Keratinocyte (primary cell): Measurements from ENCODE around the gene LIG4. TPM values are rescaled to one million over a fixed set of nuclear protein-coding genes. Genes with fewer than 3 reads are reported as not detected.

Experiments used
- DNase-seq: peaks from one replicate; pipeline ENCODE4 v3.0.0-alpha.2; 2011; ENCODE audit warnings: low read depth, missing footprints, low spot score
- FAIRE-seq: peaks from 2 replicates; lab custom pipeline; 2011; peaks lifted over from hg19 to GRCh38; lab: Jason Lieb, UNC
- H2AFZ ChIP-seq: 2 replicates; pipeline ENCODE4 v1.6.0; 2012; ENCODE audit warnings: low read length, control low read depth, inconsistent platforms; ENCODE audit not compliant: control insufficient read depth
- H3K27ac ChIP-seq: 2 replicates; pipeline ENCODE4 v1.5.1; 2011; ENCODE audit warnings: low read length; ENCODE audit not compliant: control insufficient read depth, insufficient read depth
- H3K27me3 ChIP-seq: 3 replicates; pipeline ENCODE4 v1.6.0; 2011; ENCODE audit warnings: low read length; ENCODE audit not compliant: control insufficient read depth, insufficient read depth; ENCODE audit errors: extremely low read depth
- H3K36me3 ChIP-seq, 2 experiments: 2 replicates in 1 of 2; 3 replicates in 1 of 2; pipeline ENCODE4 v1.5.1; 2011; ENCODE audit warnings: low read length in 2 of 2, mild to moderate bottlenecking in 1 of 2; ENCODE audit not compliant: control insufficient read depth in 2 of 2, insufficient read depth in 2 of 2; ENCODE audit errors: extremely low read depth in 1 of 2
- H3K4me1 ChIP-seq: 3 replicates; pipeline ENCODE4 v1.5.1; 2011; ENCODE audit warnings: low read length; ENCODE audit not compliant: control insufficient read depth, insufficient read depth; ENCODE audit errors: extremely low read depth
- H3K4me2 ChIP-seq: 3 replicates; pipeline ENCODE4 v1.6.0; 2011; ENCODE audit warnings: low read depth, low read length; ENCODE audit not compliant: control insufficient read depth, insufficient read depth; ENCODE audit errors: extremely low read depth
- H3K4me3 ChIP-seq, 3 experiments: fragments of 200-600 bp in 1 of 3; sonication (generic) in 1 of 3; 2 replicates in 2 of 3; 3 replicates in 1 of 3; pipeline ENCODE4 v1.5.1; 2011 to 2016; ENCODE audit warnings: low read length in 3 of 3, mild to moderate bottlenecking in 3 of 3, control low read depth in 2 of 3, inconsistent platforms in 1 of 3, low read depth in 1 of 3, mixed read lengths in 1 of 3, mixed run types in 1 of 3, moderate library complexity in 1 of 3; ENCODE audit not compliant: control insufficient read depth in 2 of 3, insufficient read depth in 2 of 3; ENCODE audit errors: extremely low read depth in 1 of 3
- H3K79me2 ChIP-seq: 2 replicates; pipeline ENCODE4 v1.6.0; 2012; ENCODE audit warnings: low read length; ENCODE audit not compliant: control insufficient read depth, insufficient read depth
- H3K9ac ChIP-seq: 3 replicates; pipeline ENCODE4 v1.6.0; 2011; ENCODE audit warnings: low read length; ENCODE audit not compliant: control insufficient read depth, insufficient read depth; ENCODE audit errors: extremely low read depth
- H3K9me1 ChIP-seq: 3 replicates; pipeline ENCODE4 v1.6.0; 2011; ENCODE audit warnings: low read length; ENCODE audit not compliant: control insufficient read depth, insufficient read depth; ENCODE audit errors: extremely low read depth
- H3K9me3 ChIP-seq: 2 replicates; pipeline ENCODE4 v1.5.1; 2012; ENCODE audit warnings: low read depth, low read length; ENCODE audit not compliant: control insufficient read depth
- H4K20me1 ChIP-seq: 3 replicates; pipeline ENCODE4 v1.6.0; 2011; ENCODE audit warnings: low read length; ENCODE audit not compliant: control insufficient read depth, insufficient read depth; ENCODE audit errors: extremely low read depth
- CTCF ChIP-seq, 3 experiments: IDR thresholded peaks in 1 of 3; conservative IDR thresholded peaks in 1 of 3; optimal IDR thresholded peaks in 1 of 3; 2 replicates in 2 of 3; 3 replicates in 1 of 3; pipeline versions ENCODE3 to v1.5.1; 2011; ENCODE audit warnings: low read length in 3 of 3, mild to moderate bottlenecking in 3 of 3, moderate library complexity in 2 of 3, control low read depth in 1 of 3, inconsistent platforms in 1 of 3; ENCODE audit not compliant: insufficient read depth in 2 of 3; ENCODE audit errors: extremely low read depth in 1 of 3
- EZH2 ChIP-seq: IDR thresholded peaks from one replicate; pipeline ENCODE4 v1.6.1; 2012; ENCODE audit warnings: inconsistent platforms, mild to moderate bottlenecking, low read length, moderate library complexity
- dilution Hi-C: fragments of 300-500 bp; cut with MboI; formaldehyde crosslinking; loops from one replicate; pipeline ENCODE4 v1.7.0; 2020; ENCODE audit warnings: low sequenced_read_pairs; ENCODE audit not compliant: extremely low pct_ligation_motif_present
- polyA plus RNA-seq, 5 experiments: library from polyadenylated mRNA; depleted of rRNA in 3 of 5; stranded (reverse) in 3 of 5; stranded (forward) in 1 of 5; unstranded in 1 of 5; fragments of >200 nt; gene quantifications; 1 replicate in 1 of 5; 2 replicates in 3 of 5; 3 replicates in 1 of 5; pipeline versions ENCODE4 v1.2.1 to v1.2.3, GENCODE V29; 2011 to 2012; ENCODE audit warnings: missing spikeins in 2 of 5, low read depth in 1 of 5, low replicate concordance in 1 of 5

The LIG4 gene
- polyA plus RNA-seq, 1 donor (not counting 4 experiments of a cell fraction or from before 2014, with no cell fraction given) = 16.8 TPM

DNA sequence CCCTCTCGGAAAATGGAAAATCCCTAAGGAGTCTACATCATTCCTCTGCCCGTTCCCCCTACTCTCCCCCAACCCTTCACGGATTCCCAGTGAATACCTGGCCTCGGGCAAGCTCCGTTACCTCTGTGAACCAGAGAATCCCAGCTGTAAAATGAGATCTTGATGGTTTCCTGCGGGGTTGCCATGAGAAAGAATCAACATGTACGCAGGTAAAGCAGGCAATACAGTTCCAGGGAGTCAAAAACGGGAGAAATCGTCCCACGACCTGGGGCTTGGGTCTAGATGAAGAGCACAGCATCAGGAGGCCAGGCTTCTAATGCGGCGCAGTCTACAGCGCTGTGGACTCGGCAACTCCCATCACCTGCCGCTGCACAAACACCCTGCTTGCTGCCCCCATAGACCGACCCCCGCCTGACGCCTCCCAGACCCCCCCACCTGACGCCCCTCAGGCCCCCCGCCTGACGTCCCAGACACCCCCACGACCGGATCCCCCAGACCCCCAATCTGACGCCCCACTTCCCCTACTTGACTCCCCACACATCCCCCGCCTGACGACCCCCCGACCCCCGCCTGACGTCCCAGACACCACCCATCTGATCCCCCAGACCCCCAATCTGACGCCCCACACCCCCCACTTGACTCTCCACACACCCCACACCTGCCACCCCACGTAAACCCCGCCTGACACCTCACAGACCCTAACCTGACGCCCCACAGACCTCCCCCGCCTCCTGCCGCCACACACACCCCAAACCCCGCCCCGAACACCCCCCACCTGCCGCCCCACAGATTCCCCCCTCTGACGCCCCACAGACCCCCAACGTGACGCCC, 680 bp downstream of the LIG4 start:
- FAIRE-seq (no peak), DNase-seq (no peak)
- no peak for TF ChIP-seq EZH2
- TF ChIP-seq CTCF (optimal IDR thresholded peaks at IDR 0.05 in 1 of 3, IDR thresholded peaks at IDR 0.05 in 1 of 3, conservative IDR thresholded peaks at IDR 0.05 in 1 of 3; ENCODE audit: extremely low read depth in 1 of 3, insufficient read depth in 2 of 3, low read length in 3 of 3) = no peak
- Histone ChIP-seq H3K27me3 (no peaks in the 10 kb centered on the region), H3K4me3 (peak overlapping the region; percentile 51 to 56 (median 53)), H3K27ac (peak overlapping the region; percentile 15), H3K36me3 (peaks cover 0 to 7% of the 10 kb centered on the region in 2 experiments), H3K79me2 (peaks cover 32% of the 10 kb centered on the region), H2AFZ (peak overlapping the region; percentile 14), H3K9me1 (no peaks in the 10 kb centered on the region), H4K20me1 (no peaks in the 10 kb centered on the region), H3K9ac (peak overlapping the region; percentile 55), H3K4me2 (peak overlapping the region; percentile 82), H3K4me1 (peaks cover 21% of the 10 kb centered on the region), H3K9me3 (no peaks in the 10 kb centered on the region)
- dilution Hi-C loops = no loop called here

DNA sequence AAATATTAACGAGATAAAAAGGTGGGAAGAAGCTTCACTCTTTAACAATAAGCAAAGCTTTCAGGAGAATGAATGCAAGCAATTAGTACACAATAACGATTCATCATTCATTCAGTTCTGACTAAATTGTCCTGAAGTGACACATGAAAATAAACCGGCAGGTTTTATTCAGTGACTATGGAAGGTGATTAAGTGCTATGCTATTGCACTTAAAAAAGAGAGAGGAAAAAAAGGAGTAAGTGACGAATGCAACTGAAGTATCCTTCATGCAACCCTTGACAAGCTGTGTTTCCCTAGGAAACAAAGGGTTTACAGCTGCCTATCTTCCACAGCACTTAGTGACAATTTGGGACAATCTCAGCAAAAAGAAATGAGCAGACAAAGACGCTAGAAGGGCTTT, 1.4 kb downstream of the LIG4 start:
- Histone ChIP-seq H3K9me3 (no peaks in the 10 kb centered on the region), H3K4me3 (peak overlapping the region; percentile 51 to 56 (median 53)), H3K36me3 (peaks cover 0 to 7% of the 10 kb centered on the region in 2 experiments), H3K27me3 (no peaks in the 10 kb centered on the region), H3K9me1 (no peaks in the 10 kb centered on the region), H3K4me1 (peaks cover 16% of the 10 kb centered on the region), H3K79me2 (peaks cover 25% of the 10 kb centered on the region), H4K20me1 (no peaks in the 10 kb centered on the region), H3K4me2 (peak overlapping the region; percentile 82), H3K27ac (peak overlapping the region; percentile 15), H2AFZ (no peak overlapping the region), H3K9ac (peak overlapping the region; percentile 55)
- DNase-seq (no peak), FAIRE-seq (no peak)
- dilution Hi-C loops = no loop called here
- TF ChIP-seq EZH2 (no peak), CTCF (optimal IDR thresholded peaks at IDR 0.05 in 1 of 3, IDR thresholded peaks at IDR 0.05 in 1 of 3, conservative IDR thresholded peaks at IDR 0.05 in 1 of 3; ENCODE audit: extremely low read depth in 1 of 3, insufficient read depth in 2 of 3, low read length in 3 of 3) (no peak)
